Astrocyte (in vitro differentiated cells and primary cell): ENCODE data around the gene MLIP. TPM values are rescaled to one million over a fixed set of nuclear protein-coding genes. Genes with fewer than 3 reads are reported as not detected.

Experiments used
- DNase-seq: peaks from one replicate; pipeline ENCODE4 v3.0.0-alpha.2; 2010; ENCODE audit warnings: low read depth
- FAIRE-seq: peaks from 2 replicates; lab custom pipeline; 2011; peaks lifted over from hg19 to GRCh38; lab: Jason Lieb, UNC
- H2AFZ ChIP-seq: 2 replicates; pipeline ENCODE4 v1.6.0; 2012; ENCODE audit warnings: low read depth, low read length, inconsistent platforms
- H3K27ac ChIP-seq: 2 replicates; pipeline ENCODE4 v1.5.1; 2011; ENCODE audit warnings: low read depth, low read length, inconsistent platforms
- H3K27me3 ChIP-seq: 2 replicates; pipeline ENCODE4 v1.6.0; 2011; ENCODE audit warnings: low read length, inconsistent platforms; ENCODE audit not compliant: insufficient read depth
- H3K36me3 ChIP-seq: 2 replicates; pipeline ENCODE4 v1.5.1; 2011; ENCODE audit warnings: low read length, inconsistent platforms; ENCODE audit not compliant: insufficient read depth
- H3K4me1 ChIP-seq: 2 replicates; pipeline ENCODE4 v1.5.1; 2011; ENCODE audit warnings: low read length, inconsistent platforms; ENCODE audit not compliant: insufficient read depth
- H3K4me2 ChIP-seq: 2 replicates; pipeline ENCODE4 v1.6.0; 2012; ENCODE audit warnings: low read length, inconsistent platforms
- H3K4me3 ChIP-seq: 2 replicates; pipeline ENCODE4 v1.5.1; 2011; ENCODE audit warnings: low read depth, mild to moderate bottlenecking, low read length, inconsistent platforms; ENCODE audit not compliant: insufficient read depth
- H3K79me2 ChIP-seq: 2 replicates; pipeline ENCODE4 v1.6.0; 2012; ENCODE audit warnings: mild to moderate bottlenecking, low read length, inconsistent platforms; ENCODE audit not compliant: insufficient read depth
- H3K9ac ChIP-seq: 2 replicates; pipeline ENCODE4 v1.6.0; 2012; ENCODE audit warnings: mild to moderate bottlenecking, low read length, inconsistent platforms
- H3K9me3 ChIP-seq: 2 replicates; pipeline ENCODE4 v1.5.1; 2012; ENCODE audit warnings: low read depth, mild to moderate bottlenecking, low read length, inconsistent platforms; ENCODE audit not compliant: insufficient read depth
- H4K20me1 ChIP-seq: 2 replicates; pipeline ENCODE4 v1.6.0; 2012; ENCODE audit warnings: low read length, inconsistent platforms; ENCODE audit not compliant: insufficient read depth
- H3K27ac Mint-ChIP-seq: one replicate; pipeline ENCODE4 v1.8.0; 2021; ENCODE audit warnings: mild to moderate bottlenecking, mixed read lengths; ENCODE audit not compliant: unreplicated experiment
- H3K27me3 Mint-ChIP-seq: one replicate; pipeline ENCODE4 v1.8.0; 2021; ENCODE audit warnings: low read depth, mixed read lengths; ENCODE audit not compliant: unreplicated experiment
- H3K36me3 Mint-ChIP-seq: one replicate; pipeline ENCODE4 v1.8.0; 2021; ENCODE audit warnings: low read depth, mixed read lengths; ENCODE audit not compliant: unreplicated experiment
- H3K4me1 Mint-ChIP-seq: one replicate; pipeline ENCODE4 v1.8.0; 2021; ENCODE audit warnings: low read depth, mixed read lengths; ENCODE audit not compliant: unreplicated experiment
- H3K4me3 Mint-ChIP-seq: one replicate; pipeline ENCODE4 v1.8.0; 2021; ENCODE audit warnings: mild to moderate bottlenecking, moderate library complexity, mixed read lengths; ENCODE audit not compliant: unreplicated experiment
- H3K9me3 Mint-ChIP-seq: one replicate; pipeline ENCODE4 v1.8.0; 2021; ENCODE audit warnings: mild to moderate bottlenecking, mixed read lengths; ENCODE audit not compliant: unreplicated experiment
- CTCF ChIP-seq: IDR thresholded peaks from 2 replicates; pipeline ENCODE4 v1.5.1; 2011; ENCODE audit warnings: low read depth, mild to moderate bottlenecking, inconsistent platforms, low read length, moderate library complexity; ENCODE audit not compliant: insufficient read depth
- EZH2 ChIP-seq: IDR thresholded peaks from 2 replicates; pipeline ENCODE4 v1.6.1; 2012; ENCODE audit warnings: mild to moderate bottlenecking, low read length, inconsistent platforms; ENCODE audit not compliant: insufficient read depth
- total RNA-seq: library from RNA; stranded (reverse); gene quantifications from 2 replicates; pipeline ENCODE4 v1.2.1, GENCODE V29; 2021

MLIP gene
- total RNA-seq, 1 donor from 2014 or later: not detected

- no peaks in the 10 kb centered on the region for H3K9me3 Mint-ChIP-seq
- no peak overlapping the region for H3K4me2 ChIP-seq
- H3K27ac Mint-ChIP-seq: no peak overlapping the region
- no peaks in the 10 kb centered on the region for H3K27me3 ChIP-seq
- no peaks in the 10 kb centered on the region for H3K4me1 ChIP-seq
- FAIRE-seq (no peak), DNase-seq (no peak)
- H3K9me3 ChIP-seq: no peaks in the 10 kb centered on the region
- no peak overlapping the region for H3K9ac ChIP-seq
- no peak overlapping the region for H2AFZ ChIP-seq
- no peaks in the 10 kb centered on the region for H3K27me3 Mint-ChIP-seq
- H3K36me3 Mint-ChIP-seq: no peaks in the 10 kb centered on the region
- no peak for TF ChIP-seq EZH2
- no peak for TF ChIP-seq CTCF
- no peaks in the 10 kb centered on the region for H3K36me3 ChIP-seq
- H3K4me1 Mint-ChIP-seq: peaks cover 11% of the 10 kb centered on the region
- no peak overlapping the region for H3K4me3 ChIP-seq
- H3K79me2 ChIP-seq: no peaks in the 10 kb centered on the region
- H3K4me3 Mint-ChIP-seq: no peak overlapping the region
- H3K27ac ChIP-seq: no peak overlapping the region
- H4K20me1 ChIP-seq: no peaks in the 10 kb centered on the region
Measured at GRCh38 chr6:54087721-54088120, 23.5 kb upstream of the MLIP start.

GRCh38 chr6:54093326-54093948 lies 17.8 kb upstream of the MLIP start:
- TF ChIP-seq EZH2 (no peak), CTCF (no peak)
- H3K4me3 ChIP-seq: no peak overlapping the region
- FAIRE-seq (no peak), DNase-seq (no peak)
- Mint-ChIP-seq H3K9me3 (peaks cover 3% of the 10 kb centered on the region), H3K36me3 (no peaks in the 10 kb centered on the region), H3K4me1 (no peaks in the 10 kb centered on the region), H3K27me3 (peaks cover 2% of the 10 kb centered on the region), H3K4me3 (no peak overlapping the region), H3K27ac (no peak overlapping the region)
- no peak overlapping the region for H3K9ac ChIP-seq
- H4K20me1 ChIP-seq: no peaks in the 10 kb centered on the region
- H3K27ac ChIP-seq: no peak overlapping the region
- H3K36me3 ChIP-seq: no peaks in the 10 kb centered on the region
- no peaks in the 10 kb centered on the region for H3K4me1 ChIP-seq
- no peaks in the 10 kb centered on the region for H3K27me3 ChIP-seq
- no peaks in the 10 kb centered on the region for H3K79me2 ChIP-seq
- no peak overlapping the region for H3K4me2 ChIP-seq
- no peaks in the 10 kb centered on the region for H3K9me3 ChIP-seq
- H2AFZ ChIP-seq: no peak overlapping the region

- H3K4me1 Mint-ChIP-seq: no peaks in the 10 kb centered on the region
- no peak overlapping the region for H3K27ac Mint-ChIP-seq
- H3K36me3 ChIP-seq: no peaks in the 10 kb centered on the region
- H3K4me1 ChIP-seq: no peaks in the 10 kb centered on the region
- no peak for FAIRE-seq
- H2AFZ ChIP-seq: no peak overlapping the region
- H3K4me3 ChIP-seq: no peak overlapping the region
- H3K79me2 ChIP-seq: no peaks in the 10 kb centered on the region
- no peak overlapping the region for H3K4me3 Mint-ChIP-seq
- H3K27ac ChIP-seq: no peak overlapping the region
- H3K9me3 Mint-ChIP-seq: peaks cover 3% of the 10 kb centered on the region
- TF ChIP-seq CTCF: no peak
- no peak for TF ChIP-seq EZH2
- no peaks in the 10 kb centered on the region for H4K20me1 ChIP-seq
- H3K36me3 Mint-ChIP-seq: no peaks in the 10 kb centered on the region
- H3K27me3 Mint-ChIP-seq: peaks cover 2% of the 10 kb centered on the region
- DNase-seq: no peak
- H3K27me3 ChIP-seq: no peaks in the 10 kb centered on the region
- no peak overlapping the region for H3K4me2 ChIP-seq
- no peak overlapping the region for H3K9ac ChIP-seq
- H3K9me3 ChIP-seq: no peaks in the 10 kb centered on the region
Measured at GRCh38 chr6:54094293-54094692, 16.9 kb upstream of the MLIP start.
